HG02642 (cell line): ENCODE measurements around the gene SOX5.
"Not testable (repeated sequence)": the region's sequence is repeated elsewhere in the genome, so short reads cannot be mapped to it uniquely, and the experiment has no call there.

ENCODE experiments used
- ATAC-seq: cut with Tn5 transposase; IDR thresholded peaks from one replicate; pipeline ENCODE4 v1.9.1; 2021; ENCODE audit warnings: mild to moderate bottlenecking; ENCODE audit not compliant: unreplicated experiment, poor library complexity

SOX5 gene

DNA sequence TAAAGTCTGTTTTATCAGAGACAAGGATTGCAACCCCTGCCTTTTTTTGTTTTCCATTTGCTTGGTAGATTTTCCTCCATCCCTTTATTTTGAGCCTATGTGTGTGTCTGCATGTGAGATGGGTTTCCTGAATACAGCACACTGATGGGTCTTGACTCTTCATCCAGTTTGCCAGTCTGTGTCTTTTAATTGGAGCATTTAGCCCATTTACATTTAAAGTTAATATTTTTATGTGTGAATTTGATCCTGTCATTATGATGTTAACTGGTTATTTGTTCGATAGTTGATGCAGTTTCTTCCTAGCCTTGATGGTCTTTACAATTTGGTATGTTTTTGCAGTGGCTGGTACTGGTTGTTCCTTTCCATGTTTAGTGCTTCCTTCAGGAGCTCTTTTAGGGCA, 430.0 kb downstream of the SOX5 start:
- ATAC-seq: not testable (repeated sequence)

DNA sequence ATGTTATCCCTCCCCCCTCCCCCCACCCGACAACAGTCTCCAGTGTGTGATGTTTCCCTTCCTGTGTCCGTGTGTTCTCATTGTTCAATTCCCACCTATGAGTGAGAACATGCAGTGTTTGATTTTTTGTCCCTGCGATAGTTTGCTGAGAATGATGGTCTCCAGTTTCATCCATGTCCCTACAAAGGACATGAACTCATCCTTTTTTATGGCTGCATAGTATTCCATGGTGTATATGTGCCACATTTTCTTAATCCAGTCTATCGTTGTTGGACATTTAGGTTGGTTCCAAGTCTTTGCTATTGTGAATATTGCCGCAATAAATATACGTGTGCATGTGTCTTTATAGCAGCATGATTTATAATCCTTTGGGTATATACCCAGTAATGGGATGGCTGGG, 433.7 kb downstream of the SOX5 start:
- not testable (repeated sequence) for ATAC-seq

DNA sequence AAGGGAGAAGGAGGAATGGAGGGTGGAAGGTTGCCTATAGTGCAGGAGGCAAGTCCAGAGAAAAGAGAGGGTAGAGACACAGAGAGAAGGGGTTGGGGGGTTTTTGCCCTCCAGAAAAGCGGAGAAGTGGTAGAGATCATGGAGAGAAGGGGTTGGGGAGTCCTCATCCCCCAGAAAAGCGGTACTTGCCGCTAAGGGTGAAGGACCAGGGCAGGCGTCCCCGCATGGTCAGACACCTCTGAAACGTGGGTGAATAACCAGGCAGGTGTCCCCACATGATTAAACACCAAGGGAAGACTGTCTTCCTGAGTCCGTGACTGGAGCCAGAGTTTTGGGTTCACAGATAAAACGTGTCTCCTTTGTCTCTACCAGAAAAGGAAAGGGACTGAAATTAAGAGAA, 439.0 kb downstream of the SOX5 start:
- ATAC-seq: no peak

DNA sequence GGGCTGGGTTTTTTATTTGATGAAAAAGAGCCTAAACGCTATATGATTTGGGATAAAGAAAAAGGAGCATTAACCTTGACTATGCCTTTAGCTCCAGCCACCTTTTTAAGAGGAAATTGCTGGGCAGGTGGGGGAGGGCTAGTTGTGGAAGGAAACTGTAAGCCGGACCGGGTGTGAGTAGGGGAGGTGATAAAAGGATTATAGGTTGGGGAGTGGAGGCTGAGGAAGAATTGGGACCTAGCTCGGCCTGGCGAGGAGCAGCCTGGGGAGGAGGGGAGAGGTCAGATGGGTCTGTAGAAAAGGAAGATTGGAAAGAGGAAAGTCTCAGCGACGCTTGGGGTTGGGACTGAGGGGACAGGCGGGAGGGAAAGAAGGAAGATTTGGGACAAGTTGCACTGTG, 439.6 kb downstream of the SOX5 start:
- ATAC-seq: not testable (repeated sequence)

DNA sequence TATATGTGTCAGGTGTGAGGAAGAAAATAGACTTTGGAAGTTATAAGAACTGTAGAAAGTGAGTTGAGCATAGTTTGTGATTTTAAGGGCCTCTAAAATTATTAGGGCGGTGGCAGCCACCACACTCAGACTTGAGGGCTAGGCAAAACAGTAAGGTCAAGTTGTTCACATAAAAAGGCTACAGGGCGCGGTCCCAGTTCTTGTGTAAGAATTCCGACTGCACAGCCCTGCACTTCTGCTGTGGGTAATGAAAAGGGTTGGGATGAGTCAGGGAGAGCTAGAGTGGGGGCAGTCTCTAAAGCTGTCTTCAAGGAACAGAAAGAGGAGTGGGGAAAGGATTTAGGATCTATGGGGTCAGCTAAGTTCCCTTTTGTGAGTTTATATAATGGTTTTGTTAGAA, 441.7 kb downstream of the SOX5 start:
- not testable (repeated sequence) for ATAC-seq

DNA sequence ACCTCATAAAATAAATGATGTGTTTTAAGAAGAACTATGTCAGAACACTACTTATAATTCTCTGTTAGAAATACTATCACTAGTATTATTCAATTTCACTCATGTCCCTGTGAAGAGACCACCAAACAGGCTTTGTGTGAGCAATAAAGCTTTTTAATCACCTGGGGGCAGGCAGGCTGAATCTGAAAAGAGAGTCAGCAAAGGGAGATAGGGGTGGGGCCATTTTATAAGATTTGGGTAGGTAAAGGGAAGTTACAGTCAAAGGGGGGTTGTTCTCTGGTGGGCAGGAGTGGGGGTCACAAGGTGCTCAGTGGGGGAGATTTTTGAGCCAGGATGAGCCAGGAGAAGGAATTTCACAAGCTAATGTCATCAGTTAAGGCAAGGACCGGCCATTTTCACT, 443.7 kb downstream of the SOX5 start:
- ATAC-seq: not testable (repeated sequence)

DNA sequence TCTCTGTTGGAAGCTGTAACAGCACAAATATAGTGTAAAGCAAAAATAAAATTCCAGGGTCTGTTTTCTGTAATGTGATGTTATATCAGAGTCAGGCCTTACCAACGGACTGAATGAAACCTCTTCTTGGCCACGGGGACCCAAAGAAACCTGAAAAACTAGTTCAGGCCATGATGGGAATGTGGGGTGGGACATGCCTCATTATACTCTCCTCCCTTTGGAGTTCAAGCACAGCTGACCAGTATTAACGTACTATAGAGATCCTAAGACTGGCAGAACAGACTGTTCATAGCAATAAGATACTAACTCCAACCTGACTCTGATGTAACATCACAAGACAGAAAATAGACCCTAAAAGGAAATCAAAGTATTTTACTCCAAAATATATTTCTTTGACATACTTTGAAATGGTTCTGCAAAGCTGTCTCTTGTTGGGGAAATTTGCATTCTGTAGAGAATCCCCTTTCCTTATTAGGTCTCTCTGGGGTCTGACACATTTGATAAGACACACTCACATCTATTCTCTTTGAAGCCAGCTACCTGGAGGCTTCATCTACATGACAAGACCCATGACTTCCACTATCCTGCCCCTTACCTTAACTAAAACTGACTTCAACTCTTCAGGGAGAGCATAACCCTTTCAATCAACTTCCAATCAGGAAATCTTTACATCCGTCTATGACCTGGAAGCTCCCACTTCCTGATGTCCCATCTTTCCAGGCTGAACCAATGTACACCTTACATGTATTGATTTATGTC, 444.6 kb downstream of the SOX5 start:
- ATAC-seq: no peak

DNA sequence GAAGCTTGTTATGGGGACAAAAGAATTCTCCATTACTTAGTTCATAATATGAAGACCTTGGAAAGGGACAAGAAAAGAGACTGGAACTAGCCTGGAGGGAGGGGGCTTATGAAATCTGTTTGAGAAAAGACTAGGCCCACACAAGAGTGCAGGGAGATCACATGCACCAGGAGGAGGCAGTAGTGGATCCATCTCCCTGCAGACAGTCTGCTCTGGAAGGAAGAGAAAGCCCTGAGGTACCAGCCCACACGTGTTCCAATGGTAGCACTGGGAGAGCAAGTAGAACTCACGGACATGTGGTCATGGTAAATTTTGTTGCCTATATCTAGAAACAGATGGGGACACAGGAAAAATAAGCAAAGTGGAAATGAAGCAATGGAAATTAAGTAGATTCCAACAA, 445.4 kb downstream of the SOX5 start:
- no peak for ATAC-seq

DNA sequence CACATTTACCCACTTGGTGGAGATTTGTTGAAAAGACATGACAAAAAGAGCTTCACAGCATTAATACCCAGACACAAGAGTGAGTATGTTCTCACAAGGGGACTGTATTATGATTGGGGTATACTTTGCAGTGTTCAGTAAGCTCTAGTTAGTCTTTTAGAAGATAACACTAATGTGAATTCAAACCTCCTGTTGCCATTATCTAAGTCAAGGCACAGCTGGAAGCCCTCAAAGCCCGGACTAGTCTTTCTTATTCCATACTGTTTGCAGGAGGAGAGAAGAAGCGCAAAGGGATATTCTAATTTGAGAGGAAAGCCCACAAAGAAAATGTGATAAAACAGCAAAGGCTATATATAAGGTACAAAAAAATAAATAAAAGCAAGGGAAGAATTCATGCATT, 445.9 kb downstream of the SOX5 start:
- ATAC-seq: no peak

DNA sequence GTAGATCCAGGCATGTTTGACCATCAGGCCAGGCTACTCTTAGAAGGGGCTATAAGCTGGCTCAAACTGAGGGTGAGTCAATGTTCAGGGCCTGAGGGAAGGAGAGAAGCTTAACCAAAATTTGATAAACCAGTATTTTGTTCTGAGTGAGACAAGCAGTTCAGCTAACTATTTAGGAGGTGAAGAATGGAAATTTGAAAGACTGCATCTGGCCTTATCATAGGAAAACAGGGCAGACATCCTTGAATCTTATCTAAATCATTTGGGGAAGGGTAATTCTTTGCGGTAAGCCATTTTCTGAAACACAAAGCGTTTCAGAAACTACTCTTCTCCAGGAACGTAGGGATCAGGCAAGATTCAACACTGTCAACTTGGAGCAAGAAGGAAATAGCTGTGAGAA, 447.2 kb downstream of the SOX5 start:
- ATAC-seq: no peak

DNA sequence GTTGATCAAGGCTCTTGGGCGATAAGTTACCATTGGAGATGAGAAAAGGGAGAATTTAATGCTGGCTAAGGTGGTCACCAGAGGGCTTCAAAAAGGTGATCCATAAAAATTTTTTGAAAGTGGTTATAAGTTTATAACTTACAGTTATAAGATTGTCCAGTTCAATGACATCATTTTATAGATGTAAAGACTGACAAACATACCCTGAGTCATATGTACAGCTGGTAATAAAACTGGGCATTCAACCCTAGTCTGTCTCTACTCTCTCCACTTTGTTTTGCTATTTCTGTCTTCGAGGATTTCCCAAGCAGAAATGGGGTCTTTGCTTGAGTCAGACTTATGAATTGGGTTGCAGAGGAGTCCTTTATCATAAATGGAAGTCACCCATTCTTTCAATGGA, 454.0 kb downstream of the SOX5 start:
- no peak for ATAC-seq

DNA sequence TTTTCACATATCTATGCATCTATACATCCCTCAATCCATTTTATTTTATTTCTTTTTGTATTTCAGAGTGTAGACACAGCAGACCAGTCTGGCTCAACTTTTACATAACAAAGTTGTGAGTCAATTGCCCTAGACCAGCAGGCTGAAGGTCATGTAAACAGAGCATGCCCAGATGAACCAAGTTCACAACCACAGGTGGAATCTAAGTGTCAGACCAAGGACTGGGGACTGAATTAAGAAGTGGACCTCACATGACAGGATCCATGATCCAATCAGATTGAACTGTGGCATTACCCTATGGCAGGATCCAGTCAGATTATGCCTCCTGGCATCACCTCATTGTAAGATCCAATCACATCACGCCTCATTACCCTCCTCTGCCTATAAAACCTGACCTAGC, 455.8 kb downstream of the SOX5 start:
- no peak for ATAC-seq

DNA sequence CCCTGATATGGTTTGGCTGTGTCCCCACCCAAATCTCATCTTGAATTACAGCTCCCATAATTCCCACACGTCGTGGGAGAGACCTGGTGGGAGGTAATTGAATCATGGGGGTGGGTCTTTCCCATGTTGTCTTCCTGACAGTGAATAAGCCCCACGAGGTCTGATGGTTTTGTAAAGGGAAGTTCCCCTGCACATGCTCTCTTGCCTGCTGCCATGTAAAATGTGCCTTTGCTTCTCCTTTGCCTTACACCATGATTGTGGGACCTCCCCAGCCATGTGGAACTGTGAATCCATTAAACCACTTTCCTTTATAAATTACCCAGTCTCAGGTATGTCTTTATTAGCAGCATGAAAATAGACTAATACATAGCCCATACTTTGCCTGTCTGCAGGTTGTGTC, 458.4 kb downstream of the SOX5 start:
- not testable (repeated sequence) for ATAC-seq

DNA sequence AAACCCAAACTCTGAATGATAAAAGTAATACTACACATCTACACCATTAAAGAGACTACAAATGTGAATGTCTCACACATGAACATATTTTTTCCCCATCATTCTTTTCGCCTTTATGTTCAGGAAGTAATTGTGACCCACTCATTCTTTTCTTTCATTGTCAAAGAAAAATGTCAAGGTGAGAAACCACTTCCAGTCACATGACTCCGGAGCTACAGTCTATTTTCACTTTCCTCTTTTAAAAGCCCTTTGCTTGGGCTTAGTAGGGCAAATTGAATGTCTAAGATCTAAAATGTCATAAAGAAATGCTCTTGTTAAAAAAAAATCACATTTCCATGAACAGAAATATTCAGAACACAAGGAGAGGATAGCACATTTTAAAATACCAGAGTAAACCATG, 461.3 kb downstream of the SOX5 start:
- no peak for ATAC-seq

DNA sequence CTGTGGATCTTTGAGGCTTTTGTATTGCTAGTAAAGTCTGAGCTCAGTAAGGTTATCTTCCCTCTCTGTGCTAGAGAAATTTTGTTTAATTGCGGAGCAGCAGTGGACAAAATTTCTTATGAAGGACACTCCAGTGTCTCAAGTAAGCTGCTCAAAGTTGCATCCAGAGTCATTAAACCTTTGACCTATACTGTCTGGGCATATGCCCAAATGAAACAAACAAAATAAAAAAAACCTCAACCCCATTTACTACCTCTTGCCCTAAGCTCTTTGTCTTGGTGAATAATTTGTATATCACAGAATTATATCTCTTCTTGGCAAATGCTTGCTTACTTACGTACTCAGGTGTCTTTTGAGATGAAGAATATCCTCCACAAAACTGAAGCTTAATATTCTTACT, 465.2 kb downstream of the SOX5 start:
- no peak for ATAC-seq

DNA sequence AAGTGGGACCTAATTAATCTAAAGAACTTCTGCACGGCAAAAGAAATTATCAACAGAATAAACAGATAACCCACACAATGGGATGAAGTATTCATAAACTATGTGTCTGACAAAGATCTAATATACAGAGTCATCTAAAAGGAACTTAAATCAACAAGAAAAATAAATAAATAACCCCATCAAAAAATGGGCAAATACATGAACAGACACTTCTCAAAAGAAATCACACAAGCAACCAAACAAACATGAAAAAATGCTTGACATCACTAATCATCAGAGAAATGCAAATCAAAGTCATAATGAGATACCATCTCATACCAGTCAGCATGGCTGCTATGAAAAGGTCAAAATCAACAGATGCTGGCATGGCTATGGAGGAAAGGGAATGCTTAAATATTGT, 466.9 kb downstream of the SOX5 start:
- no peak for ATAC-seq
